GM23248 (cell line): ENCODE data around the gene ABHD17A. TPM values are rescaled to one million over a fixed set of nuclear protein-coding genes. Genes with fewer than 3 reads are reported as not detected.

ENCODE experiments used
- DNase-seq: peaks from one replicate; pipeline ENCODE4 v3.0.0-alpha.2; 2015
- H2AFZ ChIP-seq: fragments of 200-600 bp; sonication (generic); 2 replicates; pipeline ENCODE4 v1.6.1; 2016; ENCODE audit warnings: antibody characterized with exemption
- H3F3A ChIP-seq: fragments of 200-600 bp; sonication (generic); 2 replicates; pipeline ENCODE4 v1.6.1; 2016; ENCODE audit warnings: mild to moderate bottlenecking, antibody characterized with exemption, mixed run types; ENCODE audit not compliant: insufficient read depth
- H3K27ac ChIP-seq: fragments of 200-600 bp; sonication (generic); 2 replicates; pipeline ENCODE4 v1.5.1; 2016; ENCODE audit warnings: mild to moderate bottlenecking
- H3K27me3 ChIP-seq: fragments of 200-600 bp; sonication (generic); replicated peaks from 2 replicates; pipeline ENCODE4 v1.6.1; 2016; ENCODE audit warnings: mild to moderate bottlenecking; ENCODE audit not compliant: insufficient read depth
- H3K36me3 ChIP-seq: fragments of 200-600 bp; sonication (generic); 2 replicates; pipeline ENCODE4 v1.6.1; 2016; ENCODE audit warnings: low read depth, mild to moderate bottlenecking
- H3K4me1 ChIP-seq: fragments of 200-600 bp; sonication (generic); 2 replicates; pipeline ENCODE4 v1.6.1; 2016; ENCODE audit warnings: mild to moderate bottlenecking; ENCODE audit not compliant: insufficient read depth
- H3K4me2 ChIP-seq: fragments of 200-600 bp; sonication (generic); one replicate; pipeline ENCODE4 v1.6.1; 2016; ENCODE audit warnings: mild to moderate bottlenecking; ENCODE audit not compliant: unreplicated experiment
- H3K4me3 ChIP-seq: fragments of 200-600 bp; sonication (generic); 2 replicates; pipeline ENCODE4 v1.5.1; 2016; ENCODE audit warnings: mild to moderate bottlenecking
- H3K79me2 ChIP-seq: fragments of 200-600 bp; sonication (generic); 2 replicates; pipeline ENCODE4 v1.6.1; 2016; ENCODE audit warnings: mild to moderate bottlenecking; ENCODE audit not compliant: insufficient read depth
- H3K9ac ChIP-seq: fragments of 200-600 bp; sonication (generic); 2 replicates; pipeline ENCODE4 v1.6.1; 2016; ENCODE audit warnings: mild to moderate bottlenecking
- H3K9me2 ChIP-seq: fragments of 200-600 bp; sonication (generic); 2 replicates; pipeline ENCODE4 v1.6.1; 2016; ENCODE audit warnings: mixed run types, mild to moderate bottlenecking, moderate library complexity; ENCODE audit not compliant: insufficient read depth
- H3K9me3 ChIP-seq: fragments of 200-600 bp; sonication (generic); one replicate; pipeline ENCODE4 v1.6.1; 2017; ENCODE audit warnings: low read depth
- H4K20me1 ChIP-seq: fragments of 200-600 bp; sonication (generic); 2 replicates; pipeline ENCODE4 v1.6.0; 2016; ENCODE audit not compliant: insufficient read depth
- EZH2 ChIP-seq: fragments of 200-600 bp; sonication (generic); IDR thresholded peaks from 2 replicates; pipeline ENCODE4 v1.6.1; 2018; ENCODE audit warnings: antibody characterized with exemption, mild to moderate bottlenecking; ENCODE audit not compliant: insufficient read depth, poor library complexity, severe bottlenecking
- EZH2phosphoT487 ChIP-seq: fragments of 200-600 bp; sonication (generic); IDR thresholded peaks from 2 replicates; pipeline ENCODE4 v1.6.1; 2018; ENCODE audit warnings: antibody characterized with exemption, moderate library complexity, mild to moderate bottlenecking, low read depth; ENCODE audit not compliant: insufficient read depth
- WGBS, 2 experiments: methylation state at CpG; one replicate each; pipeline ENCODE4 v1.1.6; 2015 to 2017; ENCODE audit warnings: low lambda C conversion rate in 2 of 2, low coverage in 1 of 2; ENCODE audit errors: missing lambda C conversion rate in 2 of 2; 5-methylcytosine and 5-hydroxymethylcytosine counted together
- in situ Hi-C: fragments of 300-500 bp; cut with MboI; formaldehyde crosslinking; loops from 2 replicates; pipeline ENCODE4 v1.15.0; 2020
- polyA plus RNA-seq: library from polyadenylated mRNA; unstranded; fragments of >200 nt; fragmentation: Nextera tagmentation; extraction: Ambion mirVana; gene quantifications from 2 replicates; pipeline ENCODE4 v1.2.1, GENCODE V29; 2016
- total RNA-seq: library from RNA; depleted of rRNA; stranded (reverse); fragments of >200 nt; shearing (Covaris generic); gene quantifications from 2 replicates; pipeline ENCODE4 v1.2.3, GENCODE V29; 2014; rRNA removed

The ABHD17A gene
- total and polyA plus RNA-seq, 2 experiments from 2014 or later, result 37.6 to 157 TPM

GRCh38 chr19:1827566-1828278, 57.6 kb downstream of the ABHD17A start:
- no peaks in the 10 kb centered on the region for H4K20me1 ChIP-seq
- no peak overlapping the region for H2AFZ ChIP-seq
- no peaks in the 10 kb centered on the region for H3K4me1 ChIP-seq
- H3K9ac ChIP-seq, result no peak overlapping the region
- no peaks in the 10 kb centered on the region for H3K9me2 ChIP-seq
- H3F3A ChIP-seq, result no peaks in the 10 kb centered on the region
- H3K4me3 ChIP-seq, result no peak overlapping the region
- H3K27ac ChIP-seq, result no peak overlapping the region
- H3K36me3 ChIP-seq, result no peaks in the 10 kb centered on the region
- 90 to 91% methylated on average over 37 to 41 of the region's 41 CpGs for WGBS, 2 experiments
- H3K79me2 ChIP-seq, result peaks cover 41% of the 10 kb centered on the region
- DNase-seq, result no peak
- in situ Hi-C loops, result no loop called here
- TF ChIP-seq EZH2phosphoT487 (no peak), EZH2 (no peak)
- no peaks in the 10 kb centered on the region for H3K27me3 ChIP-seq
- no peak overlapping the region for H3K4me2 ChIP-seq
- no peaks in the 10 kb centered on the region for H3K9me3 ChIP-seq

Other genes with a start within 250 kb of the ABHD17A start
- 58.9 and 60.6 TPM in 2 replicates for gene TCF3, start 232.9 kb downstream of the ABHD17A start, total RNA-seq
- 16.2 and 18.3 TPM in 2 replicates for gene TCF3, start 232.9 kb downstream of the ABHD17A start, polyA plus RNA-seq
- gene ONECUT3, start 132.0 kb downstream of the ABHD17A start, total RNA-seq, result not detected in 2 replicates
- gene ONECUT3, start 132.0 kb downstream of the ABHD17A start, polyA plus RNA-seq, result not detected in 2 replicates
- 0.32 and 2.5 TPM in 2 replicates for gene ATP8B3, start 73.2 kb downstream of the ABHD17A start, total RNA-seq
- 1.8 and 1.9 TPM in 2 replicates for gene ATP8B3, start 73.2 kb downstream of the ABHD17A start, polyA plus RNA-seq
- gene REXO1, start 37.0 kb downstream of the ABHD17A start, total RNA-seq, result 4.2 and 5.2 TPM in 2 replicates
- gene REXO1, start 37.0 kb downstream of the ABHD17A start, polyA plus RNA-seq, result 4.2 and 4.9 TPM in 2 replicates
- 8.9 and 11.0 TPM in 2 replicates for gene KLF16, start 21.9 kb downstream of the ABHD17A start, total RNA-seq
- gene KLF16, start 21.9 kb downstream of the ABHD17A start, polyA plus RNA-seq, result 4.2 and 4.6 TPM in 2 replicates
- 0.22 and 3.2 TPM in 2 replicates for gene ADAT3, start 19.9 kb upstream of the ABHD17A start, total RNA-seq
- gene ADAT3, start 19.9 kb upstream of the ABHD17A start, polyA plus RNA-seq, result 2.4 and 3.2 TPM in 2 replicates
- gene SCAMP4, start 19.9 kb upstream of the ABHD17A start, total RNA-seq, result 110 and 185 TPM in 2 replicates
- gene SCAMP4, start 19.9 kb upstream of the ABHD17A start, polyA plus RNA-seq, result 73.9 and 81.9 TPM in 2 replicates
- 76.6 and 81.4 TPM in 2 replicates for gene CSNK1G2, start 55.7 kb upstream of the ABHD17A start, total RNA-seq
- 9.5 and 15.2 TPM in 2 replicates for gene CSNK1G2, start 55.7 kb upstream of the ABHD17A start, polyA plus RNA-seq
- gene BTBD2, start 130.2 kb upstream of the ABHD17A start, total RNA-seq, result 69.5 and 72.0 TPM in 2 replicates
- gene BTBD2, start 130.2 kb upstream of the ABHD17A start, polyA plus RNA-seq, result 6.8 and 9.0 TPM in 2 replicates
- gene MKNK2, start 165.7 kb upstream of the ABHD17A start, total RNA-seq, result 78.6 and 83.2 TPM in 2 replicates
- 28.9 and 37.6 TPM in 2 replicates for gene MKNK2, start 165.7 kb upstream of the ABHD17A start, polyA plus RNA-seq
- gene MOB3A, start 210.8 kb upstream of the ABHD17A start, total RNA-seq, result 38.7 and 53.1 TPM in 2 replicates
- 53.7 and 57.0 TPM in 2 replicates for gene MOB3A, start 210.8 kb upstream of the ABHD17A start, polyA plus RNA-seq
- gene IZUMO4, start 211.4 kb upstream of the ABHD17A start, total RNA-seq, result 1.6 and 2.3 TPM in 2 replicates
- 0.89 and 1.5 TPM in 2 replicates for gene IZUMO4, start 211.4 kb upstream of the ABHD17A start, polyA plus RNA-seq